ENCODE results near the gene IL4R. TPM values are rescaled to one million over a fixed set of nuclear protein-coding genes. Genes with fewer than 3 reads are reported as not detected.

IL4R gene
- total and polyA plus RNA-seq, 2 experiments from 2014 or later: 6.4 to 17.6 TPM

DNA sequence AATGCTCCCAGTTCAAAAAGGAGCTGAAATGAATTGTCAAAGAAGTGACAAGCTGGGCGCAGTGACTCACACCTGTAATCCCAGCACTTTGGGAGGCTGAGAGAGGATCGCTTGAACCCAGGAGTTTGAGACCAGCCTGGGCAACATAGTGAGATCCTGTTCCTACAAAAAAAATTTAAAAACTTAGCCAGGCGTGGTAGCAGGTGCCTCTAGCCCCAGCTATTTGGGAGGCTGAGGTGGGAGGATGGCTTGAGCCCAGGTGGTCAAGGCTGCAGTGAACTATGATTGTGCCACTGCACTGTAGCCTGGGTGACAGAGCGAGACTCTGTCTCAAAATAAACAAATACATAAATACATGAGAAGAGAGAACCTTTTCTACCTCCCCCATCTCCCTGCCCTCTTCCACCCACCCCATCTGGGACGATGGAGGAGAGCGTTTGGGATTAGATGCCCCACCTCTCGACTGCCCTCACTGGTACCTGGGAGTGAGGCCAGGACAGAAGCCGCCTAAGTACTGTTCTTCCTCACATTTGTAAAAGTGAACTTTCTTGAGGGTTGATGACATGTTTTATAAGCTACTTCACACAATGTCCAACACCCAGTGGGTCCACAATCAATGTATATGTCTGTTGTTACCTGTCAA lies 2.4 kb downstream of the IL4R start (continued):
- TF ChIP-seq JUNB (IDR thresholded peaks at IDR 0.05; ENCODE audit: unreplicated experiment): no peak
- TF ChIP-seq CTCF (conservative IDR thresholded peaks at IDR 0.05; ENCODE audit: low read depth in 2 of 2): no peak
- TF ChIP-seq CREB1 (CRISPR knock-in tag; IDR thresholded peaks at IDR 0.05; ENCODE audit: low read depth): no peak

GRCh38 chr16:27317320-27317719 lies 3.5 kb downstream of the IL4R start:
- Mint-ChIP-seq H3K4me3 (no peak overlapping the region), H3K27me3 (ENCODE audit: insufficient read depth, low read depth, poor library complexity) (peaks cover 19% of the 10 kb centered on the region), H3K4me1 (peaks cover 48% of the 10 kb centered on the region), H3K36me3 (ENCODE audit: low read depth) (no peaks in the 10 kb centered on the region; the same call in 1 of the 3 replicates), H3K9me3 (no peaks in the 10 kb centered on the region; the same call in 2 of the 3 replicates), H3K27ac (no peak overlapping the region)
- Histone ChIP-seq H4K20me1 (replicated peaks; ENCODE audit: insufficient read depth) (no peaks in the 10 kb centered on the region; the same call in 1 of the 2 replicates), H2AFZ (no peak overlapping the region), H3K4me3 (no peak overlapping the region), H3K4me2 (no peak overlapping the region; the same call in 1 of the 2 replicates), H3K9me2 (ENCODE audit: insufficient read depth) (no peaks in the 10 kb centered on the region), H3K79me2 (replicated peaks; ENCODE audit: insufficient read depth) (peaks cover 47% of the 10 kb centered on the region), H3K36me3 (ENCODE audit: insufficient read depth) (no peaks in the 10 kb centered on the region), H3K4me1 (ENCODE audit: insufficient read depth) (peaks cover 24% of the 10 kb centered on the region), H3K27ac (ENCODE audit: low read depth) (no peak overlapping the region), H3K27me3 (ENCODE audit: insufficient read depth) (peaks cover 17% of the 10 kb centered on the region), H3F3A (replicated peaks; ENCODE audit: low read depth) (0 out of 2 replicates have a peak, but pooled peaks cover 2% of the 10 kb centered on the region)
- no peak for ATAC-seq
- DNase-seq (ENCODE audit: low spot score): no peak
- TF ChIP-seq ZNF114 (CRISPR knock-in tag; IDR thresholded peaks at IDR 0.05): no peak
- no peak for TF ChIP-seq NANOG (IDR thresholded peaks at IDR 0.05; ENCODE audit: borderline replicate concordance)
- no peak for TF ChIP-seq CTCF (conservative IDR thresholded peaks at IDR 0.05; ENCODE audit: low read depth in 2 of 2)
- TF ChIP-seq STAT1 (IDR thresholded peaks at IDR 0.05; ENCODE audit: unreplicated experiment): no peak
- TF ChIP-seq CREB1 (CRISPR knock-in tag; IDR thresholded peaks at IDR 0.05; ENCODE audit: low read depth): no peak
- TF ChIP-seq EZH2phosphoT487 (IDR thresholded peaks at IDR 0.05; ENCODE audit: unreplicated experiment): no peak
- TF ChIP-seq ZNF331 (CRISPR knock-in tag; IDR thresholded peaks at IDR 0.05; ENCODE audit: low read depth): no peak
- TF ChIP-seq JUNB (IDR thresholded peaks at IDR 0.05; ENCODE audit: unreplicated experiment): no peak
- no peak for TF ChIP-seq POLR2AphosphoS5 (IDR thresholded peaks at IDR 0.05; ENCODE audit: low read depth)
- TF ChIP-seq, protein P1, sequence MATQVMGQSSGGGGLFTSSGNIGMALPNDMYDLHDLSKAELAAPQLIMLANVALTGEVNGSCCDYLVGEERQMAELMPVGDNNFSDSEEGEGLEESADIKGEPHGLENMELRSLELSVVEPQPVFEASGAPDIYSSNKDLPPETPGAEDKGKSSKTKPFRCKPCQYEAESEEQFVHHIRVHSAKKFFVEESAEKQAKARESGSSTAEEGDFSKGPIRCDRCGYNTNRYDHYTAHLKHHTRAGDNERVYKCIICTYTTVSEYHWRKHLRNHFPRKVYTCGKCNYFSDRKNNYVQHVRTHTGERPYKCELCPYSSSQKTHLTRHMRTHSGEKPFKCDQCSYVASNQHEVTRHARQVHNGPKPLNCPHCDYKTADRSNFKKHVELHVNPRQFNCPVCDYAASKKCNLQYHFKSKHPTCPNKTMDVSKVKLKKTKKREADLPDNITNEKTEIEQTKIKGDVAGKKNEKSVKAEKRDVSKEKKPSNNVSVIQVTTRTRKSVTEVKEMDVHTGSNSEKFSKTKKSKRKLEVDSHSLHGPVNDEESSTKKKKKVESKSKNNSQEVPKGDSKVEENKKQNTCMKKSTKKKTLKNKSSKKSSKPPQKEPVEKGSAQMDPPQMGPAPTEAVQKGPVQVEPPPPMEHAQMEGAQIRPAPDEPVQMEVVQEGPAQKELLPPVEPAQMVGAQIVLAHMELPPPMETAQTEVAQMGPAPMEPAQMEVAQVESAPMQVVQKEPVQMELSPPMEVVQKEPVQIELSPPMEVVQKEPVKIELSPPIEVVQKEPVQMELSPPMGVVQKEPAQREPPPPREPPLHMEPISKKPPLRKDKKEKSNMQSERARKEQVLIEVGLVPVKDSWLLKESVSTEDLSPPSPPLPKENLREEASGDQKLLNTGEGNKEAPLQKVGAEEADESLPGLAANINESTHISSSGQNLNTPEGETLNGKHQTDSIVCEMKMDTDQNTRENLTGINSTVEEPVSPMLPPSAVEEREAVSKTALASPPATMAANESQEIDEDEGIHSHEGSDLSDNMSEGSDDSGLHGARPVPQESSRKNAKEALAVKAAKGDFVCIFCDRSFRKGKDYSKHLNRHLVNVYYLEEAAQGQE (IDR thresholded peaks at IDR 0.05; ENCODE audit: unreplicated experiment): no peak
- TF ChIP-seq ETS1 (IDR thresholded peaks at IDR 0.05): no peak

Measured in GM23338 (cell line).